HL-60 (cell line): Measurements from ENCODE around the gene PRC1.

Source experiments
- DNase-seq, 2 experiments: peaks; one replicate each; pipeline ENCODE4 v3.0.0-alpha.2; 2010 to 2020; ENCODE audit warnings: low read depth in 1 of 2, low spot score in 1 of 2
- H3K27ac ChIP-seq: fragments of 250-450 bp; sonication (Bioruptor Pico); replicated peaks from 2 replicates; pipeline ENCODE4 v1.5.1; 2020; ENCODE audit warnings: mild to moderate bottlenecking, moderate library complexity
- H3K27me3 ChIP-seq: fragments of 250-450 bp; sonication (Bioruptor Pico); 2 replicates; pipeline ENCODE4 v1.5.1; 2021; ENCODE audit warnings: mild to moderate bottlenecking, moderate library complexity; ENCODE audit not compliant: insufficient read depth, poor library complexity, severe bottlenecking
- H3K4me3 ChIP-seq: replicated peaks from 2 replicates; pipeline ENCODE4 v1.5.1; 2011; ENCODE audit warnings: mild to moderate bottlenecking, control low read depth, low read length; ENCODE audit not compliant: insufficient read depth
- CTCF ChIP-seq: IDR thresholded peaks from one replicate; pipeline ENCODE4 v1.5.1; 2011; ENCODE audit warnings: low read length, control low read depth, inconsistent platforms; ENCODE audit not compliant: insufficient read depth
- GABPA ChIP-seq: IDR thresholded peaks from 2 replicates; pipeline ENCODE4 v1.6.1; 2012; ENCODE audit warnings: low read depth
- POLR2AphosphoS5 ChIP-seq: IDR thresholded peaks from 2 replicates; pipeline ENCODE4 v1.6.1; 2012; ENCODE audit warnings: low read depth
- SPI1 ChIP-seq: IDR thresholded peaks from 2 replicates; pipeline ENCODE4 v1.6.1; 2012; ENCODE audit warnings: low read depth, mild to moderate bottlenecking, borderline replicate concordance
- TF ChIP-seq, protein P1 (sequence below): IDR thresholded peaks from 2 replicates; pipeline ENCODE4 v1.6.1; 2012; ENCODE audit warnings: low read depth; ENCODE audit not compliant: insufficient replicate concordance

PRC1 gene

DNA sequence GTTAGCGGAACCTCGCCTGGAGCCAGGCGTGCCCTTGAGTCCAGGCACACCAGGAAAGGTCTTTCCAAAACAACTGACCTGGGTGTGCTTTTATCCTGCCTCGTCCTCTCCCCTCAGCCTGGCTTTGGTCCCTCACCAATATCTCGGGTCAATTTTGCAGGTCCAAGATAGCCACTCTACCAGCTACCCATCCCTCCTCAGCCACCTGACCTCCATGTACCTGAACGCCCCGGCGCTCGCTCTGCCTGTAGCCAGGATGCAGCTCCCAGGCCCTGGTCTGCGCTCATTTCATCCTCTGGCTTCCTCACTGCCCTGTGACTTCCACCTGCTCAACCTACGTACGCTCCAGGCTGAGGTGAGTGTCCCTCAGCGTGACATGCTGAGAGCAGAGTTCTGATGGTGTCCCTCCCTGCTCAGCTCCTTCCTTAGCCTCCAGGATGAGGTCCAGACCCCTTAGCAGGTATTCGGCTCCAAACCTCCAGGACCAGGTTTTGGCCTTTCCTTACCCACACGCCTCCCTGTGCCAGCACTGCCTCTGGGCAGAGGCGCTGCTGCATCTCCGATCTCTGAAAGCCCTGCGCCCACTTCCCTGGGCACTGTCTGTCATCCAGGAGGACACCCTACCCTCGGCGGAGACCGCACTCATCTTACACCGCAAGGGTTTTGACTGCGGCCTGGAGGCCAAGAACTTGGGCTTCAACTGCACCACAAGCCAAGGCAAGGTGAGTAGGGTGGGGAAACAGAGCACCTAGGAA is 76.1 kb downstream of the PRC1 start:
- no peak for DNase-seq
- H3K27ac ChIP-seq = no peak overlapping the region
- no peaks in the 10 kb centered on the region for H3K27me3 ChIP-seq
- no peak for TF ChIP-seq POLR2AphosphoS5
- no peak for TF ChIP-seq GABPA
- no peak overlapping the region for H3K4me3 ChIP-seq

DNA sequence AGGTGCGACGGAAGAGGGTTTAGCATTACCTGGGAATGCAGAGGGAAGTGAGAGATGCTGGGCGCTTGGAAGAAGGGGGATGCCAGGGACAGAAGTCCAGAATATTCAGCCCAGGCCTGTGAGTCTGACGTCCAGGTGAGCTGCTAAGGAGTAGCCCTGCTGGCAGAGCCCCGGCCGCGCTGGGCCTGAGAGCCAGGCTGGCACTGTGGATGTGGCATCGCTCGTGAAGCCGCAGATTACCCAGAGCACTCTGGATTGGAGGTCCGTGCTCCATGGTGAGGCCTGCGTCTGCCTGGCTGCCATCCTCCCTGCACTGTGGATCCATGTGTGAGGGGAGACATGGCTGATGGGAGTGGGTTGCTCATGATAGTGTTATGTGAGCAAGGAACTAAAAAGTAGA is 76.8 kb downstream of the PRC1 start:
- Histone ChIP-seq H3K27ac (peak overlapping the region; percentile 90), H3K4me3 (no peak overlapping the region), H3K27me3 (no peaks in the 10 kb centered on the region)
- TF ChIP-seq CTCF = no peak
- no peak for TF ChIP-seq SPI1
- TF ChIP-seq GABPA = no peak
- no peak for TF ChIP-seq POLR2AphosphoS5
- TF ChIP-seq, protein P1, sequence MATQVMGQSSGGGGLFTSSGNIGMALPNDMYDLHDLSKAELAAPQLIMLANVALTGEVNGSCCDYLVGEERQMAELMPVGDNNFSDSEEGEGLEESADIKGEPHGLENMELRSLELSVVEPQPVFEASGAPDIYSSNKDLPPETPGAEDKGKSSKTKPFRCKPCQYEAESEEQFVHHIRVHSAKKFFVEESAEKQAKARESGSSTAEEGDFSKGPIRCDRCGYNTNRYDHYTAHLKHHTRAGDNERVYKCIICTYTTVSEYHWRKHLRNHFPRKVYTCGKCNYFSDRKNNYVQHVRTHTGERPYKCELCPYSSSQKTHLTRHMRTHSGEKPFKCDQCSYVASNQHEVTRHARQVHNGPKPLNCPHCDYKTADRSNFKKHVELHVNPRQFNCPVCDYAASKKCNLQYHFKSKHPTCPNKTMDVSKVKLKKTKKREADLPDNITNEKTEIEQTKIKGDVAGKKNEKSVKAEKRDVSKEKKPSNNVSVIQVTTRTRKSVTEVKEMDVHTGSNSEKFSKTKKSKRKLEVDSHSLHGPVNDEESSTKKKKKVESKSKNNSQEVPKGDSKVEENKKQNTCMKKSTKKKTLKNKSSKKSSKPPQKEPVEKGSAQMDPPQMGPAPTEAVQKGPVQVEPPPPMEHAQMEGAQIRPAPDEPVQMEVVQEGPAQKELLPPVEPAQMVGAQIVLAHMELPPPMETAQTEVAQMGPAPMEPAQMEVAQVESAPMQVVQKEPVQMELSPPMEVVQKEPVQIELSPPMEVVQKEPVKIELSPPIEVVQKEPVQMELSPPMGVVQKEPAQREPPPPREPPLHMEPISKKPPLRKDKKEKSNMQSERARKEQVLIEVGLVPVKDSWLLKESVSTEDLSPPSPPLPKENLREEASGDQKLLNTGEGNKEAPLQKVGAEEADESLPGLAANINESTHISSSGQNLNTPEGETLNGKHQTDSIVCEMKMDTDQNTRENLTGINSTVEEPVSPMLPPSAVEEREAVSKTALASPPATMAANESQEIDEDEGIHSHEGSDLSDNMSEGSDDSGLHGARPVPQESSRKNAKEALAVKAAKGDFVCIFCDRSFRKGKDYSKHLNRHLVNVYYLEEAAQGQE = no peak
- no peak for DNase-seq

DNA sequence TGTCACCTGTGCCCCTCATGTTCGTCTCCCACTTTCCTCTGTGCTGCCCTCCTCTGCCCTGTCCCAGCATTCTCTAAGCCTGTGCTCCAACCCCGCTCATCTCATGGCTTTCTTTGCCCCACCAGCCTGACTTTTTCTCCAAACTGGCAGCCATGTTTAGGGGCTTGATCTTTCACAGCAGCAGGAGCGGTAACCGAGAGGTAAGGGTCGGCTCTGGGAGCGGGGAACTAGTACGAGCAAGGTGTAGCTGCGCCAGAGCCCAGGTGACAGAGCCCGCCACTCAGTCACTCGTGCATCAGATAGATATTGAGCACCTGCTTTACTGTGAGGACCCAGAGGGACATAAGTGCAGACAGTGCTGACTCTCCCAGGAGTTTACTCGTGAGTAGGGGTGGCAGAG is 77.9 kb downstream of the PRC1 start:
- H3K27me3 ChIP-seq = no peaks in the 10 kb centered on the region
- H3K27ac ChIP-seq = peak overlapping the region; percentile 90
- no peak for TF ChIP-seq SPI1
- no peak for TF ChIP-seq GABPA
- no peak for TF ChIP-seq POLR2AphosphoS5
- DNase-seq = no peak
- H3K4me3 ChIP-seq = peak overlapping the region; percentile 52
